Germinal center (tissue), 1 donor: ENCODE measurements around the gene NUMBL.
"Not testable (repeated sequence)": the region's sequence is repeated elsewhere in the genome, so short reads cannot be mapped to it uniquely, and the experiment has no call there.

Experiments used
- DNase-seq: peaks from one replicate; pipeline ENCODE4 v3.0.0; 2012; ENCODE audit warnings: mixed read lengths, low spot score

The NUMBL gene

DNA sequence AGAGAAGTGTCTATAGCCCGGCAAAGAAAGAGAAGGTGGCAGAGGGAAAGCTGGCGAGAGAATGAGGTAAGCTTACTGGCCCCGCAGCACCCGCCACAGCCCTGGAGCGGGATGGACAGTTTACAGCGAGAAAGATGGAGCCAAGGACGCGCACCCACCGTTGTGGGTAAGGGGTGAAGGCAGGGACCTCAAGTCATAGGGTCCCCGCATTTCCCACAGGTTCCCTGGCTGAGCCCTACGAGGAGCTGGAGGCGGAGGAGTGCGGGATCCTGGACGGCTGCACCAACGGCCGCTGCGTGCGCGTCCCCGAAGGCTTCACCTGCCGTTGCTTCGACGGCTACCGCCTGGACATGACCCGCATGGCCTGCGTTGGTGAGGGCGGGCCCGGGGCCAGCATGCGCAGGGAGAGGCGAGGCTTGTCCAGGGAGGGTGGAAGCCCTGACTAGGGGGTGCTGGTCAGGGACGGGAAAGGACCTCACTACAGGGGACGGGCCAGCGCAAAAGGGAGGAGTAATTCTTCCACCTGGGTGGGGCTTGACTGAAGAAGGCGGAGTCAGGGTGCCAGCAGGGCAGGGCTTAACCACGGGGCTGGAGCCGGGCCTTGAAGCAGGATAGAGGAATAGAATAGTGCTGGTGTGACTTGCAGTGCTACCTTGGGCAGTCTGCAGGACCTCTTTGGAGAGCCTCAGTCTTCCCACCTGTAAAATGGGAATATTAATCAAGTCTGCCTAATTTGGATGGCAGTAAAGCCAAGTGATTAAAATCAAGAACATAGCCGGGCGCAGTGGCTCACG, 62.8 kb downstream of the NUMBL start:
- DNase-seq, result no peak

- DNase-seq, result no peak
Observed at GRCh38 chr19:40626918-40627317, 63.5 kb downstream of the NUMBL start.

DNA sequence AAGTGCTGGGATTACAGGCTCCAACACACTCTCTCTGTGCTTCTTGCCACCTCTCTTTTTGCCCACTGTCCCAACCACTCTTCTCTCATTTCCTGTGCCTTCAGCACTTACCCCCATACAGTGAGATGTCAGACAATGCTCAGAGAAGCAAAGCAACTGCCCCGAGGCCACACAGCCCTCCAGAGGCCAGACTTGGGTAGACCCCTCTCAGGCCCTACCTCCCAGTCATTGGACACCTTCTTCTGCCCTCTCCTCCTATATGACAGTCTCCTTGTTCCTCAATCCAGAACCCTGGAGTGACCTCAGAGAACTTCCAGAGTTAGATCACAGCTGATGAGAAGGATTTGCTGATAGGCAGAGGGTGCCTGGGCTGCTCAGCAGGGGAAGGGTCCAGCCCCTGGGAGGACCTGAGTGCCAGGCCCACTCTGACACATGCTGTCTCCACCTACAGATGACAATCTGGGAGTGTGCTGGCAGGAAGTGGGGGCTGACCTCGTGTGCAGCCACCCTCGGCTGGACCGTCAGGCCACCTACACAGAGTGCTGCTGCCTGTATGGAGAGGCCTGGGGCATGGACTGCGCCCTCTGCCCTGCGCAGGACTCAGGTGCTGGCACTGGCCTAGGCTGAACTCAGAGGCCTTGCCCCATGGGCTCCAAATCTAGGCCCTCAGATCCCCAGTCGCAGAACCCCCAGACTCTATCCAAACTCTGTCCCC, 64.9 kb downstream of the NUMBL start:
- DNase-seq, result no peak

DNA sequence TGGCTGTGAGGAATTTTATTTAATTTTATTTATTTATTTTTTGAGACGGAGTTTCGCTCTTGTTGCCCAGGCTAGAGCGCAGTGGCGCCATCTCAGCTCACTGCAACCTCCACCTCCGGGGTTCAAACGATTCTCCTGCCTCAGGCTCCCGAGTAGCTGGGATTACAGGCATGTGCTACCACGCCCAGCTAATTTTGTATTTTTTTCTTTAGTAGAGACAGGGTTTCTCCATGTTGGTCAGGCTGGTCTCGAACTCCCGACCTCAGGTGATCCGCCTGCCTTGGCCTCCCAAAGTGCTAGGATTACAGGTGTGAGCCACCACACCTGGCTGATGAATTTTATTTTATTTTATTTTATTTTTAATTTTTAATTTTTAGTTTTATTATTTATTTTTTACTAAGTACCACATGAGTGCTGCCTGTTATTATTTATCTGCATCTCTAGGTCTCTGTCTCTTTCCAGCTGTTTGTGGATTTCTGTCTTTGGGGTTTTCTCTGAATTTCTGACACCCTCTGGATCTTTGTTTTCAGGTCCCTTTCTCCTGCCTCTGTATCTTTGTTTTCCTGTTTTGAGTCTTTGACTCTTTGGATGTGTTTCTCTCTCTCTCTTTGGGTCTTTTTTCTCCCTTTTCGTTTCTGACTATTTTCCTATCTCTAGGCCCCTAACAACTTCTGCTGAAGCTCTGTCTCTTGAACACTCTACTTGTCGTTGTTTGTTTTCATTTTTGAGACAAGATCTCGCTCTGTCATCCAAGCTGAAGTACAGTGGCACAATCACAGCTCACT, 65.9 kb downstream of the NUMBL start:
- DNase-seq, result not testable (repeated sequence)

DNA sequence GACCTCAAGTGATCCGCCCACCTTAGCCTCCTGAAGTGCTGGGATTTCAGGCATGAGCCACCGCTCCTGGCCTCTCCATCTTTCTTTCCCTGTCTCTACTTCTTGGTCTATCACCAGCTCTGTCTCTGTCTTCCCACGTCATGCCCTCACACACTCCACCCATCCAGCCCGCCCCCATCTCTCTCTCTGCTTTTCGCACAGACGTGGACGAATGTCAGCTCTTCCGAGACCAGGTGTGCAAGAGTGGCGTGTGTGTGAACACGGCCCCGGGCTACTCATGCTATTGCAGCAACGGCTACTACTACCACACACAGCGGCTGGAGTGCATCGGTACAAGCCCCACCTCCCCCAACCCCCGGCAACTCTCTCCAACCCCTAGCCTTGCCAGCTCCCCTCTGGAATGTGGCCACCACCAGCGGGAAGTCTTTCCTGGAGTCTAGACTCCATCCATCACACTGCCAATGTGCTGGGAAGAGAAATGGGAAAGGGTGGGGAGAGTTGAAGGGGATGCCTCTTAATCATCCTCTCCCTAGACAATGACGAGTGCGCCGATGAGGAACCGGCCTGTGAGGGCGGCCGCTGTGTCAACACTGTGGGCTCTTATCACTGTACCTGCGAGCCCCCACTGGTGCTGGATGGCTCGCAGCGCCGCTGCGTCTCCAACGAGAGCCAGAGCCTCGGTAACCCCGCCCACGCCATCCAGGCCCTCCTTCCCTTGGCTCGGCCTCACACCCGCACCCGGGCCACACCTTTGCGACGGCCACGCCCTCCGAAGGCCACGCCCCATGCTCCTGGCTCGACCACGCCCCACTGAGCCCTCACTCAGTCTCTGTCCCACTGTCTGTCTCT, 66.8 kb downstream of the NUMBL start:
- no peak for DNase-seq

DNA sequence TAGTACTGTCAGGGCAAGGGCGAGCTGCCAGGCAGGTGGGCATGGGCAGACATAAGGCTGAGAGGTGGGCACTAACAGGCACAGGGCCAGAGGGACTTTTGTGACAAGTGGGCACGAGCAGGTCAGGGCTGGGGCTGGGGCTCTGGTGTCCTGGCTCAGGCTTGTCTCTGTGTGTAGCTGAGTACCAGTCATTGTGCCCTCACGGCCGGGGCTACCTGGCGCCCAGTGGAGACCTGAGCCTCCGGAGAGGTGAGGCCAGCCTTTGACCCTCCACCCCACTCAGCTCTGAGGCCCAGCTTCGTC, 67.7 kb downstream of the NUMBL start:
- no peak for DNase-seq

DNA sequence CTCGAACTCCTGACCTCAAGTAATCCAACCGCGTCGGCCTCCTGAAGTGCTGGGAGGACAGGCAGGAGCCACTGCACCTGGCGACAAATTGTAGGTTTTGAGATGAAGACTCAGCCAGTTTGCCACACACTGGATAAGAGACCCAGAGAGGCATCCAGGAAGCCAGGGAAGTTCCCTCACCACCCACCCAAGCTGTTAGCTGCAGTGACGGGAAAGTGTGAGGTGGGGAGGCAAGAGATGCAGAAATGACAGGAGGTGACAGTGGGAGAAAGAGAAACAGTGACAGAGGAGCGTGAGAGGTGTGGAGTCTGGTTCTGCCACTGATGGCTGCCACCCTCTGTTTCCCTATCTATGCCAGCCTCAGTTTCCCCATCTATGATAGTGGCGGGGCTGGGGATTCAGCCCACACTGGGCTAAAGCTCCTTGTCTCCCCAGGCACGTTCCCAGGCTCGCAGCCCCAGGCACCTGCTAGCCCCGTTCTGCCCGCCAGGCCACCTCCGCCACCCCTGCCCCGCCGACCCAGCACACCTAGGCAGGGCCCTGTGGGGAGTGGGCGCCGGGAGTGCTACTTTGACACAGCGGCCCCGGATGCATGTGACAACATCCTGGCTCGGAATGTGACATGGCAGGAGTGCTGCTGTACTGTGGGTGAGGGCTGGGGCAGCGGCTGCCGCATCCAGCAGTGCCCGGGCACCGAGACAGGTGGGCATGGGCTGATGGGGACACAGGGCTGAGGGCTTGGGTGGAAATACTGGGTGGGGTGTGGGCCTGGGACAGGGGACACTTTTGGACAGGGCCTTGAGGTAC, 68.3 kb downstream of the NUMBL start:
- no peak for DNase-seq

DNA sequence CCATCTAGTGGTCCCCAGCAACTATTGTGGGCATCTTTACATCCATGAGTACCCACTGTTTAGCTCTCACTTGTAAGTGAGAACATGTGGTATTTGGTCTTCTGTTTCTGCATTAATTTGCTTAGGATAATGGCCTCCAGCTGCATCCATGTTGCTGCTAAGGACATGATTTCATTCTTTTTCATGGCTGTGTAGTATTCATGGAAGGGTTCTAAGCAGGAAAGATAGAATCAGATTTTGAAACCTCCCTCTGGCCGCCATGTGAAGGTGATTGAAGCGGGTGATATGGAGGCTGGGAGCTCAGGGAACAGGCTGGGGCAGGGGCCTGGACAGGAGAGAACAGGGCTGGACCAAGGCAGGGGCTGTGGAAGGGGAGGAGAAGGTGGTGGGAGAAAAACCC, 69.2 kb downstream of the NUMBL start:
- no peak for DNase-seq

DNA sequence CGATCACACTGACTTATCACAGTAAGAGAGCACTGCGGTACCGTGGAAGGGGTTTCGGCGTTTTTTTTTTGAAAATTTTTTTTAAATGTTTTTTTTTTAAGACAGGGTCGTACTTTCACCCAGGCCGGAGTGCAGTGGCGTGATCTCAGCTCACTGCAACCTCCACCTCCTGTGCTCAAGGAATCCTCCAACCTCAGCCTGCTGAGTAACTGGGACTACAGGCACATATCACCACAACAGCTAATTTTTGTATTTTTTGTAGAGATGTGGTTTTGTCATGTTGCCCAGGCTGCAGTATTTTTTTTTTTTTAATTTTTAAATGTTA, 70.3 kb downstream of the NUMBL start:
- no peak for DNase-seq

DNA sequence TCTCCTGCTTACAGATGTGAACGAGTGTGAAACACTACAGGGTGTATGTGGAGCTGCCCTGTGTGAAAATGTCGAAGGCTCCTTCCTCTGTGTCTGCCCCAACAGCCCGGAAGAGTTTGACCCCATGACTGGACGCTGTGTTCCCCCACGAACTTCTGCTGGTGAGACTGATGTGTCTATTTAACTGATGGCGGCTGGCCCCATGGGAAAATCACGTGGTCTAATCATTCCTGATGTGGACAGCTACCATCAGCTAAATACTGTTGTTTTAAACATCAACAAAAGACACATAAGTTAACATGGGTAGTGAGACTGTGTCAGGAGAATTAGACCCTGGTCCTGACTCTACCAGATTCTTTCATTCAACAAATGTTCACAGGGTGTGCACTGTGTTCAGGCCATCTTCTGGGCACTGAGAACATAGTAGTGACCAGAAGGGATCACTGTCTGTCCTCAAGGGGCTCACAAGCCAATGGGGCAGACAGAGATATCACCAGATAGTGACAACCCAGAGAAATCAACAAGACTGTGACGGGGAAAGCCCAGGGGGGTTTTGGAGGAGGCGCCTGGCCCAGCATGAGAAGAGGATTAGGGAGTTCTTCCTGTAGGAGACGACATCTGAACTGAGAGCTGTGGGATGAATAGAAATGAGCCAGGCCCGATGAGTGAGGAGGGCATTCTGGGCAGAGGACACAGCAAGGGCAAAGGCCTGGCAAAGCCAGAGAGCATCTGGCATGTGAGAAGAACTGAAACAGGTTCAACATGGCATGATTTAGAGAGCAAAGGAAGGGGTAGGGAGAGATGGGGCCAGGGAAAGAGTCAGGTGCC, 70.9 kb downstream of the NUMBL start:
- DNase-seq, result no peak

DNA sequence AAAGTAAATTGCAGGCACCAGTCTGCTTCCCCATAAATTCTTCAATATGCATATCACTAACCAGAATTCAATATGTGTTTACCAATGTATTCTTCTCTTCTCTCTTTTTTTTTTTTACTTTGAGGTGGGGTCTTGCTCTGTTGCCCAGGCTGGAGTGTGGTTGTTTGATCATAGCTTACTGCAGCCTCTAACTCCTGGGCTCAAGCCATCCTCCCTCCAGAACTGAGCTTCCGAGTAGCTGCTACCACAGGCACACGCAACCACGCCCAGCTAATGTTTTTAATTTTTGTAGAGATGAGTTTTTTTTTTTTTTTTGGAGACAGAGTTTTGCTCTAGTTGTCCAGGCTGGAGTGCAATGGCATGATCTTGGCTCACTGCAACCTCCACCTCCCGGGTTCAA, 72.5 kb downstream of the NUMBL start:
- DNase-seq, result no peak

DNA sequence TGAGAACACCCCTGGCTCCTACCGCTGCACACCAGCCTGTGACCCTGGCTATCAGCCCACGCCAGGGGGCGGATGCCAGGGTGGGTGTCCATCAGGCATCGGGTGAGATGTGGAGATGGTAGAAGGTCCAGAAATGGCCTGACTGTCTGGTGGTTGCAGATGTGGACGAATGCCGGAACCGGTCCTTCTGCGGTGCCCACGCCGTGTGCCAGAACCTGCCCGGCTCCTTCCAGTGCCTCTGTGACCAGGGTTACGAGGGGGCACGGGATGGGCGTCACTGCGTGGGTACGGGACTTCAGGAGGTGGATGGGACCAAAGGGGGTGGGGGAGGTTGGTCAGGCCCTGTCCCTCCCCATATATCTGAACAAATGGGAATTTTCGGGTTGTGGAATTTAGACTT, 73.5 kb downstream of the NUMBL start:
- no peak for DNase-seq

DNA sequence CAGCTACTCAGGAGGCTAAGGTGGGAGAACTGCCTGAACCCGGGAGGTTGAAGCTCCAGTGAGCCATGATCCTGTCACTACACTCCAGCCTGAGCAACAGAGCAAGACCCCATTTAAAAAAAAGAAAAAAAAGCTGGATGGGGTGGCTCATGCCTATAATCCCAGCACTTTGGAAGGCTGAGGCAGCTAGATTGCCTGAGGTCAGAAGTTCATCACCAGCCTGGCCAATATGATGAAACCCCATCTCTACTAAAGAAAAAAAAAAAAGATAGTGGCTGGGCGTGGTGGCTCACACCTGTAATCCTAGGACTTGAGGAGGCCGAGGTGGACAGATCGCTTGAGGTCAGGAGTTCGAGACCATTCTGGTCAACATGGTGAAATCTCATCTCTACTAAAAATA, 74.3 kb downstream of the NUMBL start:
- no peak for DNase-seq
